Mesendoderm (in vitro differentiated cells): Measurements from ENCODE around the gene TENM4.

Experiments
- DNase-seq: peaks from one replicate; pipeline ENCODE4 v3.0.0; 2013
- H2AK5ac ChIP-seq: 2 replicates; pipeline ENCODE4 v1.6.1; 2013; ENCODE audit warnings: low read length, inconsistent platforms
- H2BK120ac ChIP-seq: 2 replicates; pipeline ENCODE4 v1.6.1; 2013; ENCODE audit warnings: low read depth, mild to moderate bottlenecking, low read length, moderate library complexity, mixed read lengths
- H2BK15ac ChIP-seq: replicated peaks from 2 replicates; pipeline ENCODE4 v1.6.1; 2013; ENCODE audit warnings: low read depth, mild to moderate bottlenecking, moderate library complexity
- H2BK5ac ChIP-seq: 2 replicates; pipeline ENCODE4 v1.6.1; 2013; ENCODE audit warnings: low read length, inconsistent platforms
- H3K18ac ChIP-seq: 2 replicates; pipeline ENCODE4 v1.6.1; 2013; ENCODE audit warnings: mild to moderate bottlenecking, low read length, mixed read lengths
- H3K23ac ChIP-seq: one replicate; pipeline ENCODE4 v1.6.1; 2013; ENCODE audit warnings: low read length
- H3K27ac ChIP-seq: 2 replicates; pipeline ENCODE4 v1.5.1; 2013; ENCODE audit warnings: low read depth, mild to moderate bottlenecking, inconsistent platforms, low read length, moderate library complexity
- H3K27me3 ChIP-seq: 2 replicates; pipeline ENCODE4 v1.6.1; 2013; ENCODE audit warnings: low read length, control low read depth, mild to moderate bottlenecking, inconsistent platforms; ENCODE audit not compliant: insufficient read depth, poor library complexity
- H3K36me3 ChIP-seq: 2 replicates; pipeline ENCODE4 v1.6.1; 2013; ENCODE audit warnings: low read length, inconsistent platforms; ENCODE audit not compliant: control insufficient read depth, insufficient read depth
- H3K4ac ChIP-seq: one replicate; pipeline ENCODE4 v1.6.1; 2013; ENCODE audit warnings: low read depth, mild to moderate bottlenecking, low read length, moderate library complexity
- H3K4me1 ChIP-seq: 2 replicates; pipeline ENCODE4 v1.6.1; 2013; ENCODE audit warnings: low read depth, low read length, inconsistent platforms; ENCODE audit not compliant: control insufficient read depth
- H3K4me2 ChIP-seq: 2 replicates; pipeline ENCODE4 v1.6.1; 2013; ENCODE audit warnings: low read length
- H3K4me3 ChIP-seq: 2 replicates; pipeline ENCODE4 v1.5.1; 2013; ENCODE audit warnings: mild to moderate bottlenecking, low read length
- H3K56ac ChIP-seq: one replicate; pipeline ENCODE4 v1.6.1; 2013; ENCODE audit warnings: low read length
- H3K79me1 ChIP-seq: 2 replicates; pipeline ENCODE4 v1.6.1; 2013; ENCODE audit warnings: low read length, inconsistent platforms
- H3K79me2 ChIP-seq: 2 replicates; pipeline ENCODE4 v1.6.1; 2013; ENCODE audit warnings: mild to moderate bottlenecking, low read length; ENCODE audit not compliant: control insufficient read depth, insufficient read depth
- H3K9ac ChIP-seq: 2 replicates; pipeline ENCODE4 v1.6.1; 2013; ENCODE audit warnings: low read length, inconsistent platforms
- H4K5ac ChIP-seq: one replicate; pipeline ENCODE4 v1.6.1; 2013; ENCODE audit warnings: low read length
- H4K8ac ChIP-seq: one replicate; pipeline ENCODE4 v1.6.1; 2013; ENCODE audit warnings: low read depth, mild to moderate bottlenecking, control low read depth, low read length, moderate library complexity
- WGBS: extraction: QIAGEN DNeasy Blood & Tissue Kit; methylation state at CpG from one replicate; pipeline ENCODE4 v1.1.7; 2013; ENCODE audit warnings: low lambda C conversion rate, missing lambda C conversion rate; ENCODE audit not compliant: insufficient coverage; ENCODE audit errors: extremely low coverage; 5-methylcytosine and 5-hydroxymethylcytosine counted together

TENM4 gene

GRCh38 chr11:79262221-79262620, 178.6 kb downstream of the TENM4 start:
- Histone ChIP-seq H2AK5ac (no peak overlapping the region), H3K18ac (no peak overlapping the region), H4K8ac (no peak overlapping the region), H3K4ac (no peak overlapping the region), H3K79me2 (no peaks in the 10 kb centered on the region), H3K79me1 (no peaks in the 10 kb centered on the region), H2BK5ac (no peak overlapping the region), H3K36me3 (no peaks in the 10 kb centered on the region), H3K4me2 (no peak overlapping the region), H4K5ac (no peak overlapping the region), H3K27me3 (no peaks in the 10 kb centered on the region), H3K4me1 (peaks cover 14% of the 10 kb centered on the region), H3K4me3 (no peak overlapping the region), H3K9ac (no peak overlapping the region), H3K23ac (no peak overlapping the region), H2BK120ac (no peak overlapping the region), H2BK15ac (no peak overlapping the region), H3K27ac (no peak overlapping the region), H3K56ac (no peak overlapping the region)
- no peak for DNase-seq
- WGBS: no CpG with 5 or more reads among the region's 4 CpGs

GRCh38 chr11:79261684-79262083, 179.1 kb downstream of the TENM4 start:
- Histone ChIP-seq H3K23ac (no peak overlapping the region), H2AK5ac (no peak overlapping the region), H2BK15ac (no peak overlapping the region), H3K4me2 (no peak overlapping the region), H4K5ac (no peak overlapping the region), H3K9ac (no peak overlapping the region), H3K36me3 (no peaks in the 10 kb centered on the region), H3K4me3 (no peak overlapping the region), H4K8ac (no peak overlapping the region), H3K79me1 (no peaks in the 10 kb centered on the region), H3K27me3 (no peaks in the 10 kb centered on the region), H3K4me1 (peaks cover 10% of the 10 kb centered on the region), H3K27ac (no peak overlapping the region), H3K18ac (no peak overlapping the region), H3K56ac (no peak overlapping the region), H3K79me2 (no peaks in the 10 kb centered on the region), H2BK120ac (no peak overlapping the region), H2BK5ac (no peak overlapping the region), H3K4ac (no peak overlapping the region)
- no CpG with 5 or more reads among the region's 3 CpGs for WGBS
- no peak for DNase-seq

GRCh38 chr11:79259800-79260199, 181.0 kb downstream of the TENM4 start:
- H3K4me3 ChIP-seq: no peak overlapping the region
- H3K4me1 ChIP-seq: peaks cover 3% of the 10 kb centered on the region
- no peaks in the 10 kb centered on the region for H3K79me2 ChIP-seq
- no peak overlapping the region for H3K4me2 ChIP-seq
- no CpG with 5 or more reads among the region's 4 CpGs for WGBS
- H3K36me3 ChIP-seq: no peaks in the 10 kb centered on the region
- H2AK5ac ChIP-seq: no peak overlapping the region
- H4K8ac ChIP-seq: no peak overlapping the region
- no peak overlapping the region for H3K23ac ChIP-seq
- DNase-seq: no peak
- no peak overlapping the region for H2BK120ac ChIP-seq
- no peak overlapping the region for H3K27ac ChIP-seq
- no peak overlapping the region for H4K5ac ChIP-seq
- H3K4ac ChIP-seq: no peak overlapping the region
- H3K9ac ChIP-seq: no peak overlapping the region
- H3K27me3 ChIP-seq: no peaks in the 10 kb centered on the region
- no peak overlapping the region for H3K56ac ChIP-seq
- no peak overlapping the region for H3K18ac ChIP-seq
- no peak overlapping the region for H2BK5ac ChIP-seq
- no peaks in the 10 kb centered on the region for H3K79me1 ChIP-seq
- no peak overlapping the region for H2BK15ac ChIP-seq

- peaks cover 2% of the 10 kb centered on the region for H3K4me1 ChIP-seq
- no peak overlapping the region for H4K5ac ChIP-seq
- H3K36me3 ChIP-seq: no peaks in the 10 kb centered on the region
- H4K8ac ChIP-seq: no peak overlapping the region
- no peak overlapping the region for H2BK15ac ChIP-seq
- no peak overlapping the region for H3K56ac ChIP-seq
- H3K79me1 ChIP-seq: no peaks in the 10 kb centered on the region
- no peak for DNase-seq
- H3K23ac ChIP-seq: no peak overlapping the region
- H2AK5ac ChIP-seq: no peak overlapping the region
- no peak overlapping the region for H3K18ac ChIP-seq
- H2BK5ac ChIP-seq: no peak overlapping the region
- H3K27me3 ChIP-seq: no peaks in the 10 kb centered on the region
- no CpG with 5 or more reads among the region's 4 CpGs for WGBS
- no peak overlapping the region for H2BK120ac ChIP-seq
- H3K9ac ChIP-seq: no peak overlapping the region
- no peak overlapping the region for H3K27ac ChIP-seq
- H3K4me3 ChIP-seq: no peak overlapping the region
- H3K4me2 ChIP-seq: no peak overlapping the region
- no peak overlapping the region for H3K4ac ChIP-seq
- no peaks in the 10 kb centered on the region for H3K79me2 ChIP-seq
Observed at GRCh38 chr11:79258576-79258975, 182.3 kb downstream of the TENM4 start.

GRCh38 chr11:79255965-79256364, 184.9 kb downstream of the TENM4 start:
- Histone ChIP-seq H3K4me2 (no peak overlapping the region), H3K79me2 (no peaks in the 10 kb centered on the region), H2BK5ac (no peak overlapping the region), H3K36me3 (no peaks in the 10 kb centered on the region), H2BK120ac (no peak overlapping the region), H3K56ac (no peak overlapping the region), H3K4me1 (no peaks in the 10 kb centered on the region), H3K27me3 (no peaks in the 10 kb centered on the region), H3K23ac (no peak overlapping the region), H3K18ac (no peak overlapping the region), H2AK5ac (no peak overlapping the region), H3K79me1 (peaks cover 3% of the 10 kb centered on the region), H4K5ac (no peak overlapping the region), H3K4me3 (no peak overlapping the region), H4K8ac (no peak overlapping the region), H2BK15ac (no peak overlapping the region), H3K27ac (no peak overlapping the region), H3K4ac (no peak overlapping the region), H3K9ac (no peak overlapping the region)
- no CpG with 5 or more reads among the region's 3 CpGs for WGBS
- DNase-seq: no peak

- Histone ChIP-seq H4K8ac (no peak overlapping the region), H3K79me1 (peaks cover 3% of the 10 kb centered on the region), H3K27me3 (no peaks in the 10 kb centered on the region), H3K4ac (no peak overlapping the region), H2BK15ac (no peak overlapping the region), H3K56ac (no peak overlapping the region), H2BK5ac (no peak overlapping the region), H3K23ac (no peak overlapping the region), H4K5ac (no peak overlapping the region), H3K36me3 (no peaks in the 10 kb centered on the region), H3K18ac (no peak overlapping the region), H3K79me2 (no peaks in the 10 kb centered on the region), H2BK120ac (no peak overlapping the region), H3K9ac (no peak overlapping the region), H3K4me2 (no peak overlapping the region), H3K4me1 (no peaks in the 10 kb centered on the region), H3K4me3 (no peak overlapping the region), H3K27ac (no peak overlapping the region), H2AK5ac (no peak overlapping the region)
- no peak for DNase-seq
- WGBS: no CpG with 5 or more reads among the region's 8 CpGs
Observed at GRCh38 chr11:79253280-79253679, 187.6 kb downstream of the TENM4 start.
